Measurements from ENCODE around the gene GPR68.

The GPR68 gene

GRCh38 chr14:91235841-91236240 lies 8.7 kb downstream of the GPR68 start:
- Histone ChIP-seq H3K4me3 (ENCODE audit: low read length) (no peak overlapping the region), H3K27ac (ENCODE audit: low read depth, low read length) (no peak overlapping the region), H3K9me3 (ENCODE audit: insufficient read depth, low read depth, low read length) (peaks cover 5% of the 10 kb centered on the region; the same call in 1 of the 2 replicates), H3K27me3 (ENCODE audit: insufficient read depth, low read length) (no peaks in the 10 kb centered on the region), H3K4me1 (ENCODE audit: insufficient read depth, low read length) (no peaks in the 10 kb centered on the region), H3K9ac (ENCODE audit: low read depth, low read length) (no peak overlapping the region), H3K36me3 (ENCODE audit: insufficient read depth, low read length) (no peaks in the 10 kb centered on the region)
- WGBS = 96% methylated on average over 7 of the region's 7 CpGs

- WGBS = 95% methylated on average over 16 of the region's 16 CpGs
- no peak overlapping the region for H3K9ac ChIP-seq (ENCODE audit: low read depth, low read length)
- H3K9me3 ChIP-seq (ENCODE audit: insufficient read depth, low read depth, low read length) = peaks cover 8% of the 10 kb centered on the region; the same call in 1 of the 2 replicates
- no peaks in the 10 kb centered on the region for H3K4me1 ChIP-seq (ENCODE audit: insufficient read depth, low read length)
- no peaks in the 10 kb centered on the region for H3K36me3 ChIP-seq (ENCODE audit: insufficient read depth, low read length)
- H3K27ac ChIP-seq (ENCODE audit: low read depth, low read length) = no peak overlapping the region
- no peaks in the 10 kb centered on the region for H3K27me3 ChIP-seq (ENCODE audit: insufficient read depth, low read length)
- no peak overlapping the region for H3K4me3 ChIP-seq (ENCODE audit: low read length)
These were observed 9.8 kb downstream of the GPR68 start for GRCh38 chr14:91234791-91235114.

GRCh38 chr14:91233936-91234790 lies 10.3 kb downstream of the GPR68 start:
- Histone ChIP-seq H3K9me3 (ENCODE audit: insufficient read depth, low read depth, low read length) (peaks cover 8% of the 10 kb centered on the region; the same call in 1 of the 2 replicates), H3K9ac (ENCODE audit: low read depth, low read length) (no peak overlapping the region), H3K27me3 (ENCODE audit: insufficient read depth, low read length) (no peaks in the 10 kb centered on the region), H3K4me3 (ENCODE audit: low read length) (no peak overlapping the region), H3K4me1 (ENCODE audit: insufficient read depth, low read length) (no peaks in the 10 kb centered on the region), H3K36me3 (ENCODE audit: insufficient read depth, low read length) (no peaks in the 10 kb centered on the region), H3K27ac (ENCODE audit: low read depth, low read length) (no peak overlapping the region)
- 94% methylated on average over 63 of the region's 63 CpGs for WGBS

- WGBS = 85% methylated on average over 2 of the region's 2 CpGs
- H3K36me3 ChIP-seq (ENCODE audit: insufficient read depth, low read length) = no peaks in the 10 kb centered on the region
- H3K27ac ChIP-seq (ENCODE audit: low read depth, low read length) = no peak overlapping the region
These were observed 11.9 kb downstream of the GPR68 start for GRCh38 chr14:91232603-91233002.

GRCh38 chr14:91232052-91232451 lies 12.5 kb downstream of the GPR68 start:
- peaks cover 8% of the 10 kb centered on the region; the same call in 1 of the 2 replicates for H3K9me3 ChIP-seq (ENCODE audit: insufficient read depth, low read depth, low read length)
- H3K27me3 ChIP-seq (ENCODE audit: insufficient read depth, low read length) = no peaks in the 10 kb centered on the region
- H3K9ac ChIP-seq (ENCODE audit: low read depth, low read length) = no peak overlapping the region
- WGBS = 93% methylated on average over 2 of the region's 2 CpGs
- H3K27ac ChIP-seq (ENCODE audit: low read depth, low read length) = no peak overlapping the region
- no peak overlapping the region for H3K4me3 ChIP-seq (ENCODE audit: low read length)
- no peaks in the 10 kb centered on the region for H3K36me3 ChIP-seq (ENCODE audit: insufficient read depth, low read length)
- peaks cover 12% of the 10 kb centered on the region for H3K4me1 ChIP-seq (ENCODE audit: insufficient read depth, low read length)

More at GRCh38 chr14:91232603-91233002, 11.9 kb downstream of the GPR68 start:
- Histone ChIP-seq H3K4me3 (ENCODE audit: low read length) (no peak overlapping the region), H3K9ac (ENCODE audit: low read depth, low read length) (no peak overlapping the region), H3K9me3 (ENCODE audit: insufficient read depth, low read depth, low read length) (peaks cover 8% of the 10 kb centered on the region; the same call in 1 of the 2 replicates), H3K4me1 (ENCODE audit: insufficient read depth, low read length) (peaks cover 12% of the 10 kb centered on the region), H3K27me3 (ENCODE audit: insufficient read depth, low read length) (no peaks in the 10 kb centered on the region)

GRCh38 chr14:91231446-91231845 lies 13.1 kb downstream of the GPR68 start:
- Histone ChIP-seq H3K27me3 (ENCODE audit: insufficient read depth, low read length) (no peaks in the 10 kb centered on the region), H3K27ac (ENCODE audit: low read depth, low read length) (no peak overlapping the region), H3K9me3 (ENCODE audit: insufficient read depth, low read depth, low read length) (peaks cover 8% of the 10 kb centered on the region; the same call in 1 of the 2 replicates), H3K9ac (ENCODE audit: low read depth, low read length) (no peak overlapping the region), H3K4me3 (ENCODE audit: low read length) (no peak overlapping the region), H3K4me1 (ENCODE audit: insufficient read depth, low read length) (peaks cover 12% of the 10 kb centered on the region), H3K36me3 (ENCODE audit: insufficient read depth, low read length) (no peaks in the 10 kb centered on the region)
- over 99% methylated on average over 3 of the region's 3 CpGs for WGBS

GRCh38 chr14:91230397-91231035 lies 14.0 kb downstream of the GPR68 start:
- Histone ChIP-seq H3K4me3 (ENCODE audit: low read length) (no peak overlapping the region), H3K9me3 (ENCODE audit: insufficient read depth, low read depth, low read length) (peaks cover 8% of the 10 kb centered on the region; the same call in 1 of the 2 replicates), H3K27me3 (ENCODE audit: insufficient read depth, low read length) (no peaks in the 10 kb centered on the region), H3K9ac (ENCODE audit: low read depth, low read length) (no peak overlapping the region), H3K36me3 (ENCODE audit: insufficient read depth, low read length) (no peaks in the 10 kb centered on the region), H3K4me1 (ENCODE audit: insufficient read depth, low read length) (peaks cover 12% of the 10 kb centered on the region), H3K27ac (ENCODE audit: low read depth, low read length) (no peak overlapping the region)
- WGBS = 96% methylated on average over 4 of the region's 4 CpGs

- Histone ChIP-seq H3K9me3 (ENCODE audit: insufficient read depth, low read depth, low read length) (peaks cover 8% of the 10 kb centered on the region; the same call in 1 of the 2 replicates), H3K4me3 (ENCODE audit: low read length) (no peak overlapping the region), H3K4me1 (ENCODE audit: insufficient read depth, low read length) (peaks cover 12% of the 10 kb centered on the region), H3K27ac (ENCODE audit: low read depth, low read length) (no peak overlapping the region), H3K36me3 (ENCODE audit: insufficient read depth, low read length) (no peaks in the 10 kb centered on the region), H3K9ac (ENCODE audit: low read depth, low read length) (no peak overlapping the region), H3K27me3 (ENCODE audit: insufficient read depth, low read length) (no peaks in the 10 kb centered on the region)
- WGBS = 96% methylated on average over 6 of the region's 6 CpGs
These were observed 14.7 kb downstream of the GPR68 start for GRCh38 chr14:91229743-91230200.

- WGBS = 89% methylated on average over 1 of the region's 1 CpG
- no peak overlapping the region for H3K27ac ChIP-seq (ENCODE audit: low read depth, low read length)
These were observed 15.5 kb downstream of the GPR68 start for GRCh38 chr14:91229005-91229382.

GRCh38 chr14:91228112-91229004 lies 16.1 kb downstream of the GPR68 start:
- peaks cover 8% of the 10 kb centered on the region; the same call in 1 of the 2 replicates for H3K9me3 ChIP-seq (ENCODE audit: insufficient read depth, low read depth, low read length)
- peak overlapping the region; percentile 20; the same call in 1 of the 2 replicates for H3K27ac ChIP-seq (ENCODE audit: low read depth, low read length)
- H3K27me3 ChIP-seq (ENCODE audit: insufficient read depth, low read length) = no peaks in the 10 kb centered on the region
- no peak overlapping the region for H3K9ac ChIP-seq (ENCODE audit: low read depth, low read length)
- 80% methylated on average over 14 of the region's 14 CpGs for WGBS
- no peak overlapping the region for H3K4me3 ChIP-seq (ENCODE audit: low read length)
- H3K36me3 ChIP-seq (ENCODE audit: insufficient read depth, low read length) = no peaks in the 10 kb centered on the region
- peaks cover 12% of the 10 kb centered on the region for H3K4me1 ChIP-seq (ENCODE audit: insufficient read depth, low read length)

More at GRCh38 chr14:91229005-91229382, 15.5 kb downstream of the GPR68 start:
- Histone ChIP-seq H3K36me3 (ENCODE audit: insufficient read depth, low read length) (no peaks in the 10 kb centered on the region), H3K9me3 (ENCODE audit: insufficient read depth, low read depth, low read length) (peaks cover 8% of the 10 kb centered on the region; the same call in 1 of the 2 replicates), H3K4me1 (ENCODE audit: insufficient read depth, low read length) (peaks cover 12% of the 10 kb centered on the region), H3K27me3 (ENCODE audit: insufficient read depth, low read length) (no peaks in the 10 kb centered on the region), H3K9ac (ENCODE audit: low read depth, low read length) (no peak overlapping the region), H3K4me3 (ENCODE audit: low read length) (no peak overlapping the region)
